ENCODE measurements around the gene CTAGE9.

CTAGE9 gene

DNA sequence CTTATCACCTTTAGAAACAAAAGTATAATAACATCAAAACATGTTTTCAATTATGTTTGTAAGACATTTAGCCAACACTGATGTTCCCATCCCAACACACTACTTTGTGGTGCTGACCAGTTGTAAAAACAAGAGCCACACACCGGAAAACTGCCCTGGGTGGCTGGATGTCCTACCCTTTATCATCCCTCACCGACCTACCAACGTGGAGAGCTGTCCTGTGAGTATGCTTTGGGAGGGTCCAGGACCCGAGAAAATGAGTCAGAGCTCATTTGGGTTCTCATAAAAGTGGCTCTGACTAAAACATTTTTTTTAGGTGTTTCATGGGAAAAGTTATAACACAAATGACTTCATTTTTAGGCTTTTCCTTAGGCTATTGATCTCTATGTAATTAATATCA is 29.3 kb upstream of the CTAGE9 start:
- Histone ChIP-seq H3K4me3 (replicated peaks; ENCODE audit: low read depth, low read length) (no peak overlapping the region), H3K36me3 (ENCODE audit: control insufficient read depth, insufficient read depth, low read length) (no peaks in the 10 kb centered on the region), H3K27me3 (replicated peaks; ENCODE audit: control insufficient read depth, insufficient read depth, low read length) (no peaks in the 10 kb centered on the region)
- DNase-seq (ENCODE audit: extremely low read depth, insufficient read length): no peak
- TF ChIP-seq, protein P1, sequence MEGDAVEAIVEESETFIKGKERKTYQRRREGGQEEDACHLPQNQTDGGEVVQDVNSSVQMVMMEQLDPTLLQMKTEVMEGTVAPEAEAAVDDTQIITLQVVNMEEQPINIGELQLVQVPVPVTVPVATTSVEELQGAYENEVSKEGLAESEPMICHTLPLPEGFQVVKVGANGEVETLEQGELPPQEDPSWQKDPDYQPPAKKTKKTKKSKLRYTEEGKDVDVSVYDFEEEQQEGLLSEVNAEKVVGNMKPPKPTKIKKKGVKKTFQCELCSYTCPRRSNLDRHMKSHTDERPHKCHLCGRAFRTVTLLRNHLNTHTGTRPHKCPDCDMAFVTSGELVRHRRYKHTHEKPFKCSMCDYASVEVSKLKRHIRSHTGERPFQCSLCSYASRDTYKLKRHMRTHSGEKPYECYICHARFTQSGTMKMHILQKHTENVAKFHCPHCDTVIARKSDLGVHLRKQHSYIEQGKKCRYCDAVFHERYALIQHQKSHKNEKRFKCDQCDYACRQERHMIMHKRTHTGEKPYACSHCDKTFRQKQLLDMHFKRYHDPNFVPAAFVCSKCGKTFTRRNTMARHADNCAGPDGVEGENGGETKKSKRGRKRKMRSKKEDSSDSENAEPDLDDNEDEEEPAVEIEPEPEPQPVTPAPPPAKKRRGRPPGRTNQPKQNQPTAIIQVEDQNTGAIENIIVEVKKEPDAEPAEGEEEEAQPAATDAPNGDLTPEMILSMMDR (IDR thresholded peaks at IDR 0.05; ENCODE audit: insufficient read depth, low read length, poor library complexity, severe bottlenecking): no peak

DNA sequence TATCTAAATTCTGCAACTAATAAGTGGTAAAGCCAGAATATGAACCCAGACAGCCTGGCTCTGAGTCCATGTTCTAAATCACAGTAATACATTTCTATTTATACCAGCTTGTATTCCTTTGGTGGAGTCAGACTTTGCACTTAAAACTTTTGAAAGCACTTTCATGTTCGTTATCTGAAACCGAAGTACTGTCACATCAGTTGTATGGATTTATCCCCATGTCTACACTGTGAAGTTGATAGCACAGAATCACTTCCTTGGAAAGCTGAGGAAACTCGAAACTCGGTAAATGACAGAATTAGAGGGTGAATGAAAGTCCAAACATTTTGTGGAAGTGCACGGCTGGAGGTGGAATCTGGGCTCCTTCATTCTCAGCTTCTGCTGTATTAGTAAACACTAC is 28.3 kb upstream of the CTAGE9 start:
- Histone ChIP-seq H3K36me3 (ENCODE audit: control insufficient read depth, insufficient read depth, low read length) (no peaks in the 10 kb centered on the region), H3K27me3 (replicated peaks; ENCODE audit: control insufficient read depth, insufficient read depth, low read length) (no peaks in the 10 kb centered on the region), H3K4me3 (replicated peaks; ENCODE audit: low read depth, low read length) (no peak overlapping the region)
- DNase-seq (ENCODE audit: extremely low read depth, insufficient read length): no peak
- TF ChIP-seq, protein P1 (IDR thresholded peaks at IDR 0.05; ENCODE audit: insufficient read depth, low read length, poor library complexity, severe bottlenecking): no peak

DNA sequence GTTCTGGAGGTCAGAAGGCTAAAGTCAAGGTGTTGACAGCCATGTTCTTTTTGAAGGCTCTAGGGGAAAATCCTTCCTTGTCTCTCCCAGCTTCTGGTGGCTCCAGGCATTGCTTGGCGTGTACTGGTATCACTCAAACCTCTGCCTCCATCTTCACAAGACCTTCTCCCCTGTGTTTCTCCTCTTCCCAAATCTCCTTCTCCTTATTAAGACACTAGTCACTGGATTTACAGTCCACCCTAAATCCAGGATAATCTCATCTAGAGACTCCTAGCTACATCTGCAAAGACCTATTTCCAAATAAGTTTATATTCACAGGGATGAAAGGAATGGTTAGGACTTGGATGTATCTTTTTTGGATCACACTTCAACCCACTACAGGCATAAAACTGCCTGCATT is 26.0 kb upstream of the CTAGE9 start:
- Histone ChIP-seq H3K4me3 (replicated peaks; ENCODE audit: low read depth, low read length) (no peak overlapping the region), H3K36me3 (ENCODE audit: control insufficient read depth, insufficient read depth, low read length) (no peaks in the 10 kb centered on the region), H3K27me3 (replicated peaks; ENCODE audit: control insufficient read depth, insufficient read depth, low read length) (no peaks in the 10 kb centered on the region)
- no peak for DNase-seq (ENCODE audit: extremely low read depth, insufficient read length)
- TF ChIP-seq, protein P1 (IDR thresholded peaks at IDR 0.05; ENCODE audit: insufficient read depth, low read length, poor library complexity, severe bottlenecking): no peak

DNA sequence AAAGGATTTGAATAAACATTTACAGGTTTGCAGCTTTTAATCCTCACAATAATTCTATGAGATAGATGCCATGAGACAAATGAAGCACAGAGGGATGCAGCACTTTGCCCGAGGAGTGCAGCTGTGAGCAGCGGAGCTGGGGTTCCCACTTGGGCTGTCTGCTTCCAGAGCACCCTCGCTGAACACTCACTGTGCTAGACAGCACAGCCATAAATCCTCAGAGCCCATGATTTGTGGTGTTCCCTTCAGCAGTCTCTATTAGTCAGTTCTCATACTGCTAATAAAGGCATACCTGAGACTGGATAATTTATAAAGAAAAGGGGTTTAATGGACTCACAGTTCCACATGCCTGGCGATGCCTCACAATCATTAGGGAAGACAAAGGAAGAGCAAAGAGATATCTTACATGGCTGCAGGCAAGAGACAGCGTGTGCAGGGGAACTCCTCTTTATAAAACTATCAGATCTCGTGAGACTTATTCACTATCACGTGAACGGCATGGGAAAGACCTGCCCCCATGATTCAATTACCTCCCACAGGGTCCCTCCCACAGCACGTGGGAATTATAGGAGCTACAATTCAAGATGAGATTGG is 25.3 kb upstream of the CTAGE9 start:
- H3K36me3 ChIP-seq (ENCODE audit: control insufficient read depth, insufficient read depth, low read length): no peaks in the 10 kb centered on the region
- no peak for DNase-seq (ENCODE audit: extremely low read depth, insufficient read length)
- H3K4me3 ChIP-seq (replicated peaks; ENCODE audit: low read depth, low read length): no peak overlapping the region
- H3K27me3 ChIP-seq (replicated peaks; ENCODE audit: control insufficient read depth, insufficient read depth, low read length): no peaks in the 10 kb centered on the region
- TF ChIP-seq, protein P1 (IDR thresholded peaks at IDR 0.05; ENCODE audit: insufficient read depth, low read length, poor library complexity, severe bottlenecking): no peak

DNA sequence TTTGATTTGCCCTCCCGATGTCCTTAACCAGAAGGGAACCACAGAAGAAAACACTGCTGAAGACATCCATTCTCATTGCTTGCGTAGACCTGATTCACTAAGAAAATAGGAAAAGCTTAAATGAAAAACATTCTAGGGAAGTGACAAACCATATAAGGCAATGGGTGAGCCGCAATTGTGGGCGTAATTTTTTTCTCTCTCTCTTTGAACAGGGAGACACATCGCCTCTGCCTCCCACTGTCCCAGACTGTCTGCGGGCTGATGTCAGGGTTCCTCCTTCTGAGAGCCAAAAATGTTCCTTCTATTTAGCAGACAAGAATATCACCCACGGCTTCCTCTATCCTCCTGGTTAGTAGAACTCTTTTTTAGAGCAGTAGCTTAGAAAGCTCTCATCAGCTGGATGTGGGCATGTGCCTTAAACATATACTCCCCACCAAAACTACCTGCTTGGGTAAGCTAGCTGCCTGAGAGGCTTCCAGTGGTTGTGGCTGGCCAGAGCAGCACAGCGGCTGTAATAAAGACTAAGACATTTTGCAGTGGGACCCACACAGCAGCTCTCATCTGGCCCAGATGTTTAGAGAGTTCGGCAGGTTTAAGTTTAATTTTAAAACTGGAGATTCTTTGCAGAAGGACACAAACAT is 22.7 kb upstream of the CTAGE9 start:
- H3K27me3 ChIP-seq (replicated peaks; ENCODE audit: control insufficient read depth, insufficient read depth, low read length): no peaks in the 10 kb centered on the region; the same call in 1 of the 2 replicates
- H3K4me3 ChIP-seq (replicated peaks; ENCODE audit: low read depth, low read length): no peak overlapping the region
- no peaks in the 10 kb centered on the region for H3K36me3 ChIP-seq (ENCODE audit: control insufficient read depth, insufficient read depth, low read length)
- DNase-seq (ENCODE audit: extremely low read depth, insufficient read length): no peak
- TF ChIP-seq, protein P1 (IDR thresholded peaks at IDR 0.05; ENCODE audit: insufficient read depth, low read length, poor library complexity, severe bottlenecking): no peak
